ENCODE measurements around the gene GPX4. TPM values are rescaled to one million over a fixed set of nuclear protein-coding genes. Genes with fewer than 3 reads are reported as not detected.
A peak's percentile ranks its signal among the peaks of the same experiment; 100 is the strongest.

The GPX4 gene
- total RNA-seq, 1 donor, result 288 TPM

DNA sequence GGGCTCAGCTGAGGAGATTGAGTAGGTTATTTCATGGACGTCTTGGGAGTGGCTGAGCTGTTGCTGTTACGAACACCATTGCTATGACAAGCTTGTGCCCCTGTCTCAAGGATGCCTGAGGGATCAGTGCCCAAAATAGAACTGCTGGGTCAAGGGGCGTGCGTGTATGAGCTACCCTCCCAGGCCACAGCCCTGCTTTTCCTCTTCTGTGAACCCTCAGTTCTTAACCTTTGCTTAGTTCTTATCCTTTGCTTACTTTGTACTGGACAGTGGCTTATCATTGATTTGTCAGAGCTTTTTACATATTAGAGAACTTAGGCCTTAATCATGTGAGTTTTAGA lies 27.8 kb upstream of the GPX4 start:
- DNase-seq (ENCODE audit: low read depth), result no peak
- TF ChIP-seq, protein P1, sequence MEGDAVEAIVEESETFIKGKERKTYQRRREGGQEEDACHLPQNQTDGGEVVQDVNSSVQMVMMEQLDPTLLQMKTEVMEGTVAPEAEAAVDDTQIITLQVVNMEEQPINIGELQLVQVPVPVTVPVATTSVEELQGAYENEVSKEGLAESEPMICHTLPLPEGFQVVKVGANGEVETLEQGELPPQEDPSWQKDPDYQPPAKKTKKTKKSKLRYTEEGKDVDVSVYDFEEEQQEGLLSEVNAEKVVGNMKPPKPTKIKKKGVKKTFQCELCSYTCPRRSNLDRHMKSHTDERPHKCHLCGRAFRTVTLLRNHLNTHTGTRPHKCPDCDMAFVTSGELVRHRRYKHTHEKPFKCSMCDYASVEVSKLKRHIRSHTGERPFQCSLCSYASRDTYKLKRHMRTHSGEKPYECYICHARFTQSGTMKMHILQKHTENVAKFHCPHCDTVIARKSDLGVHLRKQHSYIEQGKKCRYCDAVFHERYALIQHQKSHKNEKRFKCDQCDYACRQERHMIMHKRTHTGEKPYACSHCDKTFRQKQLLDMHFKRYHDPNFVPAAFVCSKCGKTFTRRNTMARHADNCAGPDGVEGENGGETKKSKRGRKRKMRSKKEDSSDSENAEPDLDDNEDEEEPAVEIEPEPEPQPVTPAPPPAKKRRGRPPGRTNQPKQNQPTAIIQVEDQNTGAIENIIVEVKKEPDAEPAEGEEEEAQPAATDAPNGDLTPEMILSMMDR (IDR thresholded peaks at IDR 0.05; ENCODE audit: insufficient read depth, low read length), result no peak
- H3K4me3 ChIP-seq (ENCODE audit: low read depth, low read length), result no peak overlapping the region

DNA sequence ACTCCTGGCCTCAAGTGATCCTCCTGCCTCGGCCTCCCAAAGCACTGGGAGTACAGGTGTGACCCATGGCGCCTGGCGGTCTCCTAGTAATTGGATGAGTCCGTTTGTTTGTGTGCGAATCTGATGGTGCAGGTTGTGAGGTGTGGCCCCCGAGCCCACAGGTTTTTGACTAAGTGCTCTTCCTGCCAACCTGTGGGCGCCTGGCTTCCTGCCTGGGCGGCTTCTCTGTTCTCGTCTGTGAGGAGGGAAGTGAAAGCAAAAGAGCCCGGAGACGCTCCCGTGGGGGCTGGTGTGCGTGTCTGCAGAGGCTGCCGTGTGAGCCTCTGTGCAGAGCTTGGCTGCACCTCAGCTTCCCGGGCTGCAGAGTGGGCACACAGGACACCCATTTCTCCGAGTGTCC lies 26.8 kb upstream of the GPX4 start:
- TF ChIP-seq, protein P1 (IDR thresholded peaks at IDR 0.05; ENCODE audit: insufficient read depth, low read length), result no peak
- no peak overlapping the region for H3K4me3 ChIP-seq (ENCODE audit: low read depth, low read length)
- no peak for DNase-seq (ENCODE audit: low read depth)

GRCh38 chr19:1079566-1080111 lies 24.2 kb upstream of the GPX4 start:
- TF ChIP-seq, protein P1 (IDR thresholded peaks at IDR 0.05; ENCODE audit: insufficient read depth, low read length), result no peak
- no peak for DNase-seq (ENCODE audit: low read depth)
- no peak overlapping the region for H3K4me3 ChIP-seq (ENCODE audit: low read depth, low read length)

- DNase-seq (ENCODE audit: low read depth), result no peak
- TF ChIP-seq, protein P1 (IDR thresholded peaks at IDR 0.05; ENCODE audit: insufficient read depth, low read length), result no peak
Measured at GRCh38 chr19:1080360-1081161, 23.2 kb upstream of the GPX4 start.

GRCh38 chr19:1081301-1082164 lies 22.3 kb upstream of the GPX4 start:
- DNase-seq (ENCODE audit: low read depth), result no peak
- TF ChIP-seq, protein P1 (IDR thresholded peaks at IDR 0.05; ENCODE audit: insufficient read depth, low read length), result no peak
- H3K4me3 ChIP-seq (ENCODE audit: low read depth, low read length), result no peak overlapping the region

More at GRCh38 chr19:1080360-1081161, 23.2 kb upstream of the GPX4 start:
- no peak overlapping the region for H3K4me3 ChIP-seq (ENCODE audit: low read depth, low read length)

GRCh38 chr19:1082165-1082927 lies 21.4 kb upstream of the GPX4 start:
- peak overlapping the region; percentile 31 for H3K4me3 ChIP-seq (ENCODE audit: low read depth, low read length)
- TF ChIP-seq, protein P1 (IDR thresholded peaks at IDR 0.05; ENCODE audit: insufficient read depth, low read length), result no peak
- DNase-seq (ENCODE audit: low read depth), result peak; percentile 20
